GM19351 (cell line): Measurements from ENCODE around the gene DDX10.
"Not testable (repeated sequence)": the region's sequence is repeated elsewhere in the genome, so short reads cannot be mapped to it uniquely, and the experiment has no call there.

ENCODE experiments used
- ATAC-seq: cut with Tn5 transposase; IDR thresholded peaks from one replicate; pipeline ENCODE4 v1.9.1; 2021; ENCODE audit warnings: mild to moderate bottlenecking, moderate library complexity; ENCODE audit not compliant: unreplicated experiment

DDX10 gene

GRCh38 chr11:108713076-108713790 is 48.4 kb downstream of the DDX10 start:
- ATAC-seq: peak; percentile 86

GRCh38 chr11:108715239-108715638 is 50.4 kb downstream of the DDX10 start:
- ATAC-seq: no peak

GRCh38 chr11:108718466-108718865 is 53.6 kb downstream of the DDX10 start:
- ATAC-seq: no peak

GRCh38 chr11:108724974-108725689 is 60.3 kb downstream of the DDX10 start:
- no peak for ATAC-seq

GRCh38 chr11:108726077-108726800 is 61.4 kb downstream of the DDX10 start:
- ATAC-seq: no peak

GRCh38 chr11:108727665-108728064 is 62.8 kb downstream of the DDX10 start:
- peak; percentile 37 for ATAC-seq

- no peak for ATAC-seq
Observed at GRCh38 chr11:108729227-108729871, 64.5 kb downstream of the DDX10 start.

- ATAC-seq: no peak
Observed at GRCh38 chr11:108732395-108732794, 67.5 kb downstream of the DDX10 start.

- peak; percentile 92 for ATAC-seq
Observed at GRCh38 chr11:108733479-108734116, 68.7 kb downstream of the DDX10 start.

- ATAC-seq: no peak
Observed at GRCh38 chr11:108734283-108734682, 69.4 kb downstream of the DDX10 start.

GRCh38 chr11:108734956-108735559 is 70.2 kb downstream of the DDX10 start:
- ATAC-seq: no peak

- ATAC-seq: not testable (repeated sequence)
Observed at GRCh38 chr11:108740132-108740531, 75.3 kb downstream of the DDX10 start.

- no peak for ATAC-seq
Observed at GRCh38 chr11:108743851-108744250, 79.0 kb downstream of the DDX10 start.

GRCh38 chr11:108748968-108749367 is 84.1 kb downstream of the DDX10 start:
- ATAC-seq: no peak

- peak; percentile 45 for ATAC-seq
Observed at GRCh38 chr11:108751444-108751843, 86.6 kb downstream of the DDX10 start.

GRCh38 chr11:108752297-108752751 is 87.5 kb downstream of the DDX10 start:
- ATAC-seq: no peak

GRCh38 chr11:108754901-108755625 is 90.2 kb downstream of the DDX10 start:
- no peak for ATAC-seq

- ATAC-seq: no peak
Observed at GRCh38 chr11:108757630-108758029, 92.8 kb downstream of the DDX10 start.

- ATAC-seq: no peak
Observed at GRCh38 chr11:108758458-108758857, 93.6 kb downstream of the DDX10 start.
